ENCODE results near the gene MAN2A1.

- TF ChIP-seq CTCF (IDR thresholded peaks at IDR 0.05) (no peak), POLR2A (IDR thresholded peaks at IDR 0.05) (no peak), POLR2AphosphoS5 (IDR thresholded peaks at IDR 0.05) (no peak), EP300 (IDR thresholded peaks at IDR 0.05) (no peak)
Measured at GRCh38 chr5:109718632-109719031, 28.9 kb downstream of the MAN2A1 start.
